ENCODE measurements around the gene TEX11.

The TEX11 gene

DNA sequence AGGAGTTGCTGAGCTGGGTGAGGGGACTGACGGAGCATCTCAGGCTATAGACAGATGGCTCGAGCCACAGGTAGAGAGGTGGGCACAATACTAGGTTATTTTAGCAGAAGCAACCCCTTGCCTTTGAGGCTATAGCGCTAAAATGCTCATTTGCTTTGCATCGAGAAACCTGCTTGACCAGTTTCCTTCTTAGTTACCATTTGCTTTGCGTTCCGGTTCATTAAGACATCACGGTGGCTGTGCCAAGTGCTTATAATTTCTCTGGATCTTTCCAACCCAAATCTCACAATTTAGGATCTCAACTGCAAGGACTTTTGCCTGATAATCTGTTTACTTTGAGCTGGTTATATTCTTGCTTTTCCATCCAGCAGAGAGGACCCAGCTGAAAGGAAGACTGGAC, 423.0 kb downstream of the TEX11 start:
- DNase-seq, result no peak

DNA sequence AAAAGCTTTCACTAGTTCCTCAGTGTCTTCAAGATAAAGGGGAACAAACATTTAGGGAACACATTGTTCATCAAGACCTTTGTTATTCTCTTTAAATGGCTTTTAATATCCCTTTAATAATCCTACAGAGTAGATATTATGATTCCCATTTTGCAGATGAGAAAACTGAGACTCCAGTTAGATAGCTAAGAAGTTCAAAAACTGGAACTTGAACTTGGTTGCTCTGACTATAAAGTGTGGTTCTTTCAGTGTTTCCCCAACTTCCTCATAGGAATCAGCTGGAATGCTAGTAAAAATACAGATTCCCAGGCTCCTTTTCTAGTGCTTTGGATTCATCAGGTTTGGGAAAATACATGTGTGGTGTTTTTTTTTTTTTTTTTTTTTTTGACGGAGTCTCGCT, 426.2 kb downstream of the TEX11 start:
- DNase-seq, result no peak

DNA sequence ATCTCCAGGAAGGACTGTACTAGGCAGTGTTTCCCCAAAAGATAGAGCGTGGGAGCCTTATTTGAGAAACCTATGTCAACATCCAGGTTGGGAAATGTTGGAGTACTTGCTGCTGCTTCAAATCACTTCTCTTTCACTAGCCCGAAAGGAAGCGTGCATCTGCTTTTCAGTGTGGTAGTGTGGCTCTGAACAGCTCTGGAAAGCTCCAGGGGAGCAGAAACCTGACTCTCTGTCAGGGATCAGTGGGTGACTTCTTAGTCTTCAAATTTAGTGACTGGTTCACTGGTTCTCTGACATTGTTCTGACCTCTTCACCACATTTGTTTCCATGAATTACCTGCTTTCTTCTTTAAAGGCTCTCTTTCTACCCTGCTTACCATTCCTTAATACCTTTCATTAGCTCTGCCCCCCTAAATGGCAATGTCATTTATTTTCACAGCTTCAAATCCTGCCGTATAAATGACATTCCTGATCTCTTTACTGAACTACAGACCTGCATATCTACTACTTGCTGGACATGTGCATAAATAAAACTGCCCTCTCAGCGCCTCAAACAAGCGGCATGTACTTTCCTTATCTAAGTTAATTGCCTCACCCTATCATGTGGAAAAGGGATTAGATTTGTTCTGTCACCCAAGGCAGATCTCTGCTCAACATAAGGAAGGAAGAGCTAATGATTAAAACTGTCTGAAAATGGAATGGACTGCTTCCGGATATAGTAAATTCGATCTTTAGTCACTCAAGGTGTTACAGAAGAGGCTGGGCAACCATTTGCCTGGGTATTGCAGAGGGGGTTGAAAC, 426.8 kb downstream of the TEX11 start:
- no peak for DNase-seq

DNA sequence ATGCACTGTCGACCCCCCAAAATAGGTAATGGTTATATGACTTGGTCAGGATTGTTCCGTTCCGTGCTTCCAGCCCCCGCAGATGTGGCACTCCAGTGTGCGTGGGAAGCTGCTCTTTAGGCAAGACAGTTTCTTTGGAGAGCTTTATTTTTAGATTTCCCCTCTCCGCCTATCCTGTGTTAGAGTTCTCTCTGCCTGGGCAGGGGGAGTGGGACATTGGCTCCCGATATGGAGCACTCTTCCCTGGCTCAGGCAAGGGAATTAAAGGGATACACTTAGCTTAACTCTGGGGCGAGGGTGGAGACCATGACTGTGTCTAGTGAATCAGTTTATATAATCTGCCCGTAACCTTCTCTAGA, 427.9 kb downstream of the TEX11 start:
- DNase-seq, result no peak

DNA sequence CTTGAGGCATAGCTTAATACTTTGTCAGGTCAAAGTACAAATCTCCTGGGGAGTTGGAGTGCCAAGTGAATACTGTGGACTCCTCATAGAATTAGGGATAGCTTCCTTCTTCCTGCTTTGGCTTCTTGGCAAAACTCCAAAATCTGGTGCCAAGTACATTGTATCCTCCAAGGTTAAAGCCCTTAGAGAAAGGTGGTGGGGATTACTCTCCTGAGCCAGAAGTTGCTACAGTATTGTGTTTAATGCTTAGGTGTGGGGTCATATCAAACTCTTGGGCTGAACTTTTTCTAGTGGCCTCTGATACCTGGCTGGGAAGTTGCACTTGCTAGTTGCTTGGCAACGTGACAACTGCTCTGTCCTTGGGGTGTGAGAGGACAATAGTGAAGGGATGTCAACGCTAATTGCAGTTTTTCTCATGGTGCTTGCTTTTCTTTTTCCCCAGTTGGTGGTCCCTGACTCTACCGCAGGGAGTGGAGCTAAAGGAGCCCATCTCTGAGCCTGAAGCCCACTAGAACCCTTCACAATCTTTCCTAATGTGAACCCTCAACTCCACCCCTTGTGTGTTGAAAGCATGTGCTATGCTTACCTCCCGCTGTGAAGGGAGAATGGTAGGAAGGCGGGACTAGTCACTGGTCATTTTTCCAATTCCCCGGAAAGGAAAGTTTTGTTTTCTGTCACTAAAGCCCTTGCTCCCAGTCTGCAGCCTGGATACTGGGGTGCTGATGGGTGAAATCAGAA, 428.4 kb downstream of the TEX11 start:
- no peak for DNase-seq

DNA sequence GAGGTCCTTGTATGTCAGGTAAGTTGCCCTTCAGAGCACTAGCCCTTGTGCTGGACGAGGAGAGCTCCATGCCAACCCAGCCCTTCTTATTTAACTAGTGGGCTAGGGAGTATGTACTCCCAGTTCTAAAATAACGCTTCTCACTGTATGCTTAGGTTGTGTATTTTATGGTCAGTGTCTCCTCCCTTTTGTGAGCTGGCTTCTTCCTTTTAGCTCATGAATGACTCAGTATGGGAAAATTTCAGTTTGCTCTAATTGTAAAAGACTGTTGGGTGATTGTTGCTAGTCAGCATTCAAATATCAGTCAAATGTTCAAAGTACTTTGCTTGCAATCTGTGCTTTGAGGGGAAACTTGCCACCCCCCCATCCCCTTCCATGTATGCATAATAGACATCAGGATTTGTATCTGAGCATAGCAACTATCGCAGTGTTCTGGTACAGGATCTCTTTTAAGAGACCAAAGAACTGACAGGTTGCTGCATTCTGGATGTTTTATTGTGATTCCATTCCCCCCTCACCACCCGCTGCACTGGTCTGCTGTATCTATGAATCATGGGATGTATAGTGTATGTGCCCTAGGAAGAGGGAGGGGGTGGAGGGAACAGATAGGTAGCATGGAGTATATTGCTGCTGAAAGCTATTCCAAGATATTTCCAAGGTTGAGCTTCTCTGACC, 429.1 kb downstream of the TEX11 start:
- DNase-seq, result no peak

Data from activated CD8-positive, alpha-beta memory T cell treated with anti-CD3 and anti-CD28 coated beads for 24 hours (primary cell).